GM18502 (cell line): Measurements from ENCODE around the gene SPINT3.

ENCODE experiments used
- ATAC-seq: cut with Tn5 transposase; IDR thresholded peaks from one replicate; pipeline ENCODE4 v1.9.1; 2021; ENCODE audit warnings: mild to moderate bottlenecking; ENCODE audit not compliant: unreplicated experiment, poor library complexity

The SPINT3 gene

DNA sequence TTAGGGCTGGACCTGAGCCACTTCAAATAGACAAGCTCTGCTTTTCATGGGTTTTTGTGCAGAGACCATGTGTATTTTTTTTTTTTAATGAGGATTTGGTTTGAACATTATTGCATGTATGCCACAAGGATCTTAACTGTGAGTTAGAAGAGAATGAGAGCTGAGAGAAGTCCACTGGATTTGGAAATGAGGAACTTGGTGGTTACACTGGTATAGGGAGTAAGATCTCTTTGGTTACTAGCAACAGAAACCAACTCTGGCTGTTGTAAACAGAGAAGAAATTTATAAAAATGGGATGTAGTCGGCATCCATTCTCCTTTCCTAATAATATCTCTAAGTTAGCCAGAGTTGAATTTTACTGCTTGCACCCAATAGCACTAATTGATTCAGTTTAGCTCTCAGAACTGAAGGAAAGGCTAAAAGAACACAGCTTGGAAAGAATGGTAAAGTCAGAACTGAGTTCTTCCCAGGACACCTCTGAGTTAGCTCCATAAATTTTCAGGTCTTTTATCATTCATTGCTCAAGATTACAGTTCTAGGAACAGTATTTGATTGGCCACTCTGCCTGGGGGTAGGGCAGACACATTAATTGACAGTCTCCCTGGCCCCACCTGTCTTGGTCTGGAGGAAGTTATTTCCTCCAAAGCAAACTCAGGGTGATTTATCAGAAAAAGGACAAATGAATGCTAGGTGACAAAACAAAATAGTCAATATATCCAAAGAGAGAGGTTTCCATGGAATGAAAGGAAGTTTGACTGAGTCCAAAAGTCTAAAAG lies 49.7 kb downstream of the SPINT3 start:
- ATAC-seq = no peak

DNA sequence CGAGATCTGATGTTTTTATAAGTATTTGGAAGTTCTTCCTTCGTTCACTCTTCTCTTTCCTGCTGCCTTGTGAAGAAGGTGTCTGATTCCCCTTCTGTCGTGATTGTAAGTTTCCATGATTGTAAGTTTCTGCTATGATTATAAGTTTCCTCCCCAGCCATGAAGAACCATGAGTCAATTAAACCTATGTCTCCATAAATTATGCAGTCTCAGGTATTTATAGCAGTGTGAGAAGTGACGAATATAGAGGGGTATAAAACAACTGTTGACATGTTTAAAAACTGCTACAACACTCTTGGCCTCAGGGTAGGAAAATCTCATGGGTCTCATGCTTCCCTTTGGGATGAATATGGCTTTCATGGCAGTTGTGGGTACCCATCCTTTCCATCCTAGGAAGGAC lies 51.7 kb downstream of the SPINT3 start:
- ATAC-seq = no peak

- no peak for ATAC-seq
These were observed 52.5 kb downstream of the SPINT3 start for GRCh38 chr20:45462711-45463509.
